Transverse colon (tissue), 4 donors: Measurements from ENCODE around the gene DDX56.

Experiments
- CTCF ChIP-seq, 5 experiments: fragments of 200-600 bp in 3 of 5; fragments of 450-650 bp in 2 of 5; sonication (generic) in 3 of 5; IDR thresholded peaks; 1 replicate in 2 of 5; 2 replicates in 3 of 5; pipeline ENCODE4 v1.5.1; 2016 to 2017; ENCODE audit warnings: antibody characterized with exemption in 5 of 5, inconsistent platforms in 3 of 5, mild to moderate bottlenecking in 2 of 5, moderate library complexity in 1 of 5
- POLR2A ChIP-seq: fragments of 450-650 bp; IDR thresholded peaks from one replicate; pipeline ENCODE4 v1.6.1; 2016; ENCODE audit warnings: antibody characterized with exemption, mild to moderate bottlenecking, moderate library complexity
- POLR2AphosphoS5 ChIP-seq, 3 donors: sonication (generic); formaldehyde crosslinking; IDR thresholded peaks; one replicate each; pipeline ENCODE4 v1.6.1; 2016; ENCODE audit warnings: antibody characterized with exemption in 3 of 3

- TF ChIP-seq CTCF (IDR thresholded peaks at IDR 0.05) (no peak), POLR2AphosphoS5 (IDR thresholded peaks at IDR 0.05) (no peak), POLR2A (no peak)
Observed at GRCh38 chr7:44518761-44519160, 54.9 kb downstream of the DDX56 start.
